PC-3 (cell line): ENCODE results near the gene PKNOX2.

Source experiments
- EZH2phosphoT487 ChIP-seq: fragments of 300-600 bp; sonication (generic); IDR thresholded peaks from 2 replicates; pipeline ENCODE4 v1.6.1; 2018; ENCODE audit warnings: mild to moderate bottlenecking, antibody characterized with exemption, low read length, borderline replicate concordance
- TF ChIP-seq, protein P1 (sequence below): fragments of 300-600 bp; sonication (generic); conservative IDR thresholded peaks from 2 replicates; pipeline ENCODE4 v1.5.1; 2017; ENCODE audit warnings: antibody characterized with exemption, low read depth, mild to moderate bottlenecking, low read length

DNA sequence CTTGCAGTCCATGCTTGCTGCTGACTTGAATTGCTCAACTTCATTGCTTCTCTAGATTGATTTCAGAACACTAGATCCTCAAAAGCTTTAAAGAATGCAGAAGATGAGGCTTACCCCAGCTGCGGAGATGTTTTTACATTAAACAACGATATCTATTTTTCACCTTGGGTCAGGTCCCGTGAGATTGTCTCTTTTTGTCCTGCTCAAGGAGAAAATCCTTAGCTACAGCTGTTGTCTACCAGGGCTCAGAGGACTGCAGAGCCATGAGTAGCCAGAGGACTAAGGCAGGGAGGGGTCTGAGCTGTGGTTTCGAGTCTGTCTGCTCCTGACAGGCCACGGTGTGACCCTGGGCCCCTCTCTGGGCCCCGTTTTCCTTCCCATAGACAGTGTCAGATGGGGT is 51.4 kb downstream of the PKNOX2 start:
- TF ChIP-seq, protein P1, sequence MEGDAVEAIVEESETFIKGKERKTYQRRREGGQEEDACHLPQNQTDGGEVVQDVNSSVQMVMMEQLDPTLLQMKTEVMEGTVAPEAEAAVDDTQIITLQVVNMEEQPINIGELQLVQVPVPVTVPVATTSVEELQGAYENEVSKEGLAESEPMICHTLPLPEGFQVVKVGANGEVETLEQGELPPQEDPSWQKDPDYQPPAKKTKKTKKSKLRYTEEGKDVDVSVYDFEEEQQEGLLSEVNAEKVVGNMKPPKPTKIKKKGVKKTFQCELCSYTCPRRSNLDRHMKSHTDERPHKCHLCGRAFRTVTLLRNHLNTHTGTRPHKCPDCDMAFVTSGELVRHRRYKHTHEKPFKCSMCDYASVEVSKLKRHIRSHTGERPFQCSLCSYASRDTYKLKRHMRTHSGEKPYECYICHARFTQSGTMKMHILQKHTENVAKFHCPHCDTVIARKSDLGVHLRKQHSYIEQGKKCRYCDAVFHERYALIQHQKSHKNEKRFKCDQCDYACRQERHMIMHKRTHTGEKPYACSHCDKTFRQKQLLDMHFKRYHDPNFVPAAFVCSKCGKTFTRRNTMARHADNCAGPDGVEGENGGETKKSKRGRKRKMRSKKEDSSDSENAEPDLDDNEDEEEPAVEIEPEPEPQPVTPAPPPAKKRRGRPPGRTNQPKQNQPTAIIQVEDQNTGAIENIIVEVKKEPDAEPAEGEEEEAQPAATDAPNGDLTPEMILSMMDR: no peak
- no peak for TF ChIP-seq EZH2phosphoT487
